T-cell (primary cell): Measurements from ENCODE around the gene ETV6. TPM values are rescaled to one million over a fixed set of nuclear protein-coding genes. Genes with fewer than 3 reads are reported as not detected.

ENCODE experiments used
- ATAC-seq, 4 experiments: fragments of 200-7000 bp in 3 of 4; fragments of 150-1000 bp in 1 of 4; cut with Tn5 transposase; replicated peaks in 1 of 4; 1 replicate in 3 of 4; 2 replicates in 1 of 4; pipeline ENCODE4 v1.10.0; 2021; ENCODE audit warnings: moderate library complexity in 3 of 4, mild to moderate bottlenecking in 2 of 4, moderate number of reproducible peaks in 1 of 4
- CTCF ChIA-PET, 2 donors: fragments of 300-600 bp; sonication (Branson Sonifier 250); formaldehyde crosslinking; loops; one replicate each; lab custom pipeline; 2022; ENCODE audit warnings: antibody characterized with exemption in 2 of 2; lab: Charles Lee
- POLR2A ChIA-PET, 2 donors: fragments of 300-600 bp; sonication (Branson Sonifier 250); formaldehyde crosslinking; loops; one replicate each; lab custom pipeline; 2022; ENCODE audit warnings: antibody characterized with exemption in 2 of 2; lab: Charles Lee
- DNase-seq, 35 experiments: peaks; one replicate each; pipeline versions ENCODE4 v3.0.0 to v3.0.0-alpha.2; 2013 to 2023
- H3K27ac ChIP-seq: one replicate; pipeline ENCODE4 v1.5.1; 2013; ENCODE audit warnings: low read length
- H3K27me3 ChIP-seq, 2 experiments: replicated peaks in 1 of 2; 1 replicate in 1 of 2; 2 replicates in 1 of 2; pipeline versions ENCODE4 v1.6.1 to v1.7.0; 2013; ENCODE audit warnings: low read length in 1 of 2, mixed read lengths in 1 of 2; ENCODE audit not compliant: control insufficient read depth in 2 of 2, insufficient read depth in 2 of 2; ENCODE audit errors: extremely low read depth in 1 of 2
- H3K36me3 ChIP-seq, 2 donors: 1 replicate in 1 of 2; 2 replicates in 1 of 2; pipeline versions ENCODE4 v1.6.1 to v1.7.0; 2013; ENCODE audit warnings: low read length in 1 of 2; ENCODE audit not compliant: control insufficient read depth in 2 of 2, insufficient read depth in 1 of 2; ENCODE audit errors: extremely low read depth in 1 of 2
- H3K4me1 ChIP-seq, 2 experiments: 1 replicate in 1 of 2; 2 replicates in 1 of 2; pipeline versions ENCODE4 v1.6.1 to v1.7.0; 2013; ENCODE audit warnings: low read length in 2 of 2, mixed read lengths in 1 of 2; ENCODE audit not compliant: insufficient read depth in 2 of 2, control insufficient read depth in 1 of 2; ENCODE audit errors: extremely low read depth in 1 of 2
- H3K4me3 ChIP-seq, 2 donors: 1 replicate in 1 of 2; 2 replicates in 1 of 2; pipeline versions ENCODE4 v1.5.1 to v1.7.0; 2013; ENCODE audit warnings: mild to moderate bottlenecking in 2 of 2, low read length in 1 of 2, moderate library complexity in 1 of 2; ENCODE audit not compliant: control insufficient read depth in 1 of 2; ENCODE audit errors: extremely low read depth in 1 of 2
- H3K9me3 ChIP-seq: 2 replicates; pipeline ENCODE4 v1.7.0; 2013
- H3K27ac Mint-ChIP-seq, 2 donors: one replicate each; pipeline ENCODE4 v1.8.0; 2020 to 2021; ENCODE audit warnings: mild to moderate bottlenecking in 2 of 2, mixed read lengths in 2 of 2
- H3K27me3 Mint-ChIP-seq, 2 donors: one replicate each; pipeline ENCODE4 v1.8.0; 2021 to 2022; ENCODE audit warnings: mixed read lengths in 2 of 2
- H3K36me3 Mint-ChIP-seq: one replicate; pipeline ENCODE4 v1.8.0; 2021; ENCODE audit warnings: mixed read lengths
- H3K4me1 Mint-ChIP-seq, 3 donors: one replicate each; pipeline ENCODE4 v1.8.0; 2020 to 2022; ENCODE audit warnings: mixed read lengths in 3 of 3, mild to moderate bottlenecking in 1 of 3
- H3K4me3 Mint-ChIP-seq, 3 donors: one replicate each; pipeline ENCODE4 v1.8.0; 2020 to 2022; ENCODE audit warnings: mild to moderate bottlenecking in 3 of 3, mixed read lengths in 3 of 3, moderate library complexity in 3 of 3
- H3K9me3 Mint-ChIP-seq, 3 donors: one replicate each; pipeline ENCODE4 v1.8.0; 2020 to 2022; ENCODE audit warnings: mixed read lengths in 3 of 3
- WGBS: methylation state at CpG from one replicate; pipeline ENCODE4 v1.1.5; 2013; ENCODE audit warnings: missing lambda C conversion rate; ENCODE audit not compliant: insufficient coverage; 5-methylcytosine and 5-hydroxymethylcytosine counted together
- total RNA-seq, 35 experiments: library from RNA in 6 of 35; stranded (reverse) in 6 of 35; fragments of 120-200 nt in 1 of 35; gene quantifications; one replicate each; pipeline versions ENCODE4 v1.2.1 to v1.2.4 and lab custom pipeline; 2013 to 2026

Gene ETV6
- total RNA-seq, 5 donors from 2014 or later (not counting 1 experiment from before 2014, with no cell fraction given): 24.8 to 36.3 (median 31.3) TPM

- POLR2A ChIA-PET: no interaction called here
- H3K36me3 ChIP-seq: no peaks in the 10 kb centered on the region
- H3K4me3 ChIP-seq: no peak overlapping the region
- no peak overlapping the region for H3K27ac ChIP-seq
- Mint-ChIP-seq H3K27ac (no peak overlapping the region), H3K9me3 (no peaks in the 10 kb centered on the region), H3K27me3 (no peaks in the 10 kb centered on the region), H3K4me3 (no peak overlapping the region), H3K36me3 (peaks cover 12% of the 10 kb centered on the region), H3K4me1 (peaks cover 47 to 70% (median 61%) of the 10 kb centered on the region in 3 donors)
- ATAC-seq (no peak), DNase-seq (no peak)
- CTCF ChIA-PET: interaction anchor here in 1 of 2 donors (0.6 to 0.7 kb wide), 2 partner anchors 20 to 131 kb away, joined by 3 to 4 read pairs; no protein-coding TSS in a partner anchor
- WGBS: 100% methylated on average over 1 of the region's 2 CpGs
- H3K27me3 ChIP-seq: no peaks in the 10 kb centered on the region
- no peaks in the 10 kb centered on the region for H3K9me3 ChIP-seq
- H3K4me1 ChIP-seq: peaks cover 0 to 2% of the 10 kb centered on the region in 2 experiments
Observed at GRCh38 chr12:11687528-11687927, 38.1 kb downstream of the ETV6 start.

DNA sequence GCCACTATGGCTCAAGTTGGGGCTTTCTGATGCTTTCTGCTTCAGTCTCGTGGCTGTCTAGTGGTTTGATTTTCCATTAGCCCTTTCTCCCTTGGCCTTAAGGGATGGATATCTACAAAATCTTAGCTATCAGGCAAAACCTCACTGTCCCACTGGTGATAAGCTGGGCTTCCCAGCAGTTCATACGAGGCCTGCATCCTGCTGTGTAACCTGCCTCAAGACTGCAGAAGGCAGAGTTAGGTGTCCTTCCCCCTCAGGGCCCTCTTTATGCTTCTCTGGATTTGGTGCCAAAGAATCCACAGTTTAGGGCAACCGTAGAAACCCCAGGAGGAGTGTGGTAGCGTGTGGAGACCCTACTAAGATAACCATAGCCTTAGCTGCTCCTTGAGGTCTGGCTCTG lies 38.9 kb downstream of the ETV6 start:
- Histone ChIP-seq H3K4me1 (peaks cover 0 to 2% of the 10 kb centered on the region in 2 experiments), H3K36me3 (no peaks in the 10 kb centered on the region), H3K27ac (no peak overlapping the region), H3K9me3 (no peaks in the 10 kb centered on the region), H3K27me3 (no peaks in the 10 kb centered on the region), H3K4me3 (no peak overlapping the region)
- POLR2A ChIA-PET: interaction anchor here in 1 of 2 donors (0.5 to 0.6 kb wide), 2 partner anchors 111 to 593 kb away, joined by 3 to 4 read pairs; no protein-coding TSS in a partner anchor
- Mint-ChIP-seq H3K4me1 (peaks cover 41 to 70% (median 59%) of the 10 kb centered on the region in 3 donors), H3K27ac (no peak overlapping the region), H3K27me3 (no peaks in the 10 kb centered on the region), H3K36me3 (peaks cover 11% of the 10 kb centered on the region), H3K4me3 (no peak overlapping the region), H3K9me3 (no peaks in the 10 kb centered on the region)
- no peak for DNase-seq
- 100% methylated on average over 3 of the region's 4 CpGs for WGBS
- no peak for ATAC-seq
- CTCF ChIA-PET: no interaction called here

GRCh38 chr12:11688831-11689230 lies 39.4 kb downstream of the ETV6 start:
- POLR2A ChIA-PET: interaction anchor here in 1 of 2 donors (0.5 to 0.6 kb wide), 2 partner anchors 111 to 593 kb away, joined by 3 to 4 read pairs; no protein-coding TSS in a partner anchor
- no peak for DNase-seq

DNA sequence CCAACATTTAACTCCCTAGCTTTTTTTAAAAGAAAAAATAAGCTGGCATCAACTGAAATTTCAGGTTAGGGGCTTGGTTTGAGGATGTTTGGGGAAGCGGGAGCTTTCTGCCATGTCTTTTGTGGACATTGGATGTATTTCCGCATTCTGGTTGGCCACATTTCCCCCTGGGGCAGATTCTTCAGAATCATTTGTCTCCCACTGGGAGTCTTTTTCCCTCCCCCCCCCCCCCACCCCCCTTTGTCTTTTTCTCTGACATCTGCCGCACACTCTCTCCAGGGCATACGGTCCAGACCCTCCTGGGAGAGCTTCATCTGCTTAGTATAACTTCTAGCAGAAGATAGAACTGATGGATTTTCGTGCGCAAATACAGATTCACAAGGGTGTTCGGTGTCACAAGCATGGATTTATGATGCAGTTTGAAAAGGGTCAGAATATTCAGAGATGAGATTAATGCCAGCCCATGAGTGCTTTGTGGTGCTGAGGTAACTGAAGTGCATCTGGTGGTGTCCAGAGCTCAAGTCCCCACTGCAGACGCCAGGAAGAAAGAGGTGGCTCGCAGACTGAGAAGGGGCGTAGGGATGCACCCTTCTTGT lies 40.2 kb downstream of the ETV6 start:
- Histone ChIP-seq H3K36me3 (no peaks in the 10 kb centered on the region), H3K27ac (no peak overlapping the region), H3K27me3 (no peaks in the 10 kb centered on the region), H3K4me1 (peaks cover 0 to 2% of the 10 kb centered on the region in 2 experiments), H3K9me3 (no peaks in the 10 kb centered on the region), H3K4me3 (no peak overlapping the region)
- WGBS: 100% methylated on average over 2 of the region's 10 CpGs
- H3K4me3 Mint-ChIP-seq: no peak overlapping the region
- DNase-seq (no peak), ATAC-seq (no peak)
- H3K9me3 Mint-ChIP-seq: no peaks in the 10 kb centered on the region
- H3K27me3 Mint-ChIP-seq: no peaks in the 10 kb centered on the region
- H3K27ac Mint-ChIP-seq: no peak overlapping the region
- peaks cover 17% of the 10 kb centered on the region for H3K36me3 Mint-ChIP-seq
- CTCF ChIA-PET: interaction anchor here in 1 of 2 donors (0.6 kb wide), 2 partner anchors 57 to 1951 kb away, joined by 4 read pairs; no protein-coding TSS in a partner anchor
- POLR2A ChIA-PET: no interaction called here
- H3K4me1 Mint-ChIP-seq: peaks cover 37 to 69% (median 50%) of the 10 kb centered on the region in 3 donors

More at GRCh38 chr12:11688831-11689230, 39.4 kb downstream of the ETV6 start:
- no CpG with 5 or more reads among the region's 2 CpGs for WGBS
- Mint-ChIP-seq H3K27me3 (no peaks in the 10 kb centered on the region), H3K9me3 (no peaks in the 10 kb centered on the region), H3K4me3 (no peak overlapping the region), H3K27ac (no peak overlapping the region), H3K4me1 (peaks cover 39 to 70% (median 54%) of the 10 kb centered on the region in 3 donors), H3K36me3 (peaks cover 11% of the 10 kb centered on the region)
- Histone ChIP-seq H3K36me3 (no peaks in the 10 kb centered on the region), H3K27ac (no peak overlapping the region), H3K4me3 (no peak overlapping the region), H3K4me1 (peaks cover 0 to 2% of the 10 kb centered on the region in 2 experiments), H3K9me3 (no peaks in the 10 kb centered on the region), H3K27me3 (no peaks in the 10 kb centered on the region)
- ATAC-seq: no peak
- CTCF ChIA-PET: no interaction called here

DNA sequence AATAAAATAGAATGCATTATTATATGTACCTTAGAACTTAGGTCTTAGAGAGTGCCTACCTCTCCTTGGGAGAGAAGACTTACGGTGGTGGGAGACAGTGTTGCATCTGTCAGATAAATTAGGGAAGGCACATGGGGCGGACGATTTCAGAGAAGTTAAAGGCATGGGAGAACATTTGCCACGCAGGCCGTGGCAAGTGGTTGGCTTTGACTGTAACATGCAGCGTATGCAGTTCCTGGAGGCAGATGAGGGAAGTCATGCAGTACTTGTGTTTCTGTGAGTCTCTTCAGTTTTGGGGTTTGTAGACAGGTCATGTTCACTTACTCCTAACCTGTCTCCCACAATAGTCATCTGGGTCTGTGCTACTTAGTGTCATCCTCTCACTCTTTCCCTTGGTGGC lies 43.6 kb downstream of the ETV6 start:
- ChIA-PET POLR2A (no interaction called here), CTCF (no interaction called here)
- no peaks in the 10 kb centered on the region for H3K27me3 Mint-ChIP-seq
- H3K4me3 Mint-ChIP-seq: no peak overlapping the region
- no peak overlapping the region for H3K27ac Mint-ChIP-seq
- no peaks in the 10 kb centered on the region for H3K9me3 Mint-ChIP-seq
- H3K4me1 ChIP-seq: no peaks in the 10 kb centered on the region
- H3K27ac ChIP-seq: no peak overlapping the region
- no peak for ATAC-seq
- H3K27me3 ChIP-seq: no peaks in the 10 kb centered on the region
- WGBS: 100% methylated on average over 1 of the region's 6 CpGs
- no peaks in the 10 kb centered on the region for H3K9me3 ChIP-seq
- DNase-seq: no peak
- no peaks in the 10 kb centered on the region for H3K36me3 ChIP-seq
- H3K36me3 Mint-ChIP-seq: peaks cover 25% of the 10 kb centered on the region
- no peak overlapping the region for H3K4me3 ChIP-seq
- peaks cover 36 to 53% (median 40%) of the 10 kb centered on the region in 3 donors for H3K4me1 Mint-ChIP-seq

GRCh38 chr12:11693601-11694000 lies 44.1 kb downstream of the ETV6 start:
- peaks cover 25% of the 10 kb centered on the region for H3K36me3 Mint-ChIP-seq
- no peaks in the 10 kb centered on the region for H3K4me1 ChIP-seq
- CTCF ChIA-PET: no interaction called here

More at GRCh38 chr12:11693601-11694000, 44.1 kb downstream of the ETV6 start:
- no peak overlapping the region for H3K27ac Mint-ChIP-seq
- ATAC-seq (no peak), DNase-seq (no peak)
- POLR2A ChIA-PET: no interaction called here
- Histone ChIP-seq H3K9me3 (no peaks in the 10 kb centered on the region), H3K4me3 (no peak overlapping the region), H3K27me3 (no peaks in the 10 kb centered on the region), H3K27ac (no peak overlapping the region), H3K36me3 (no peaks in the 10 kb centered on the region)
- H3K9me3 Mint-ChIP-seq: no peaks in the 10 kb centered on the region
- no peaks in the 10 kb centered on the region for H3K27me3 Mint-ChIP-seq
- H3K4me1 Mint-ChIP-seq: peaks cover 41 to 53% (median 45%) of the 10 kb centered on the region in 3 donors
- H3K4me3 Mint-ChIP-seq: no peak overlapping the region
